Thyroid gland (tissue), 4 donors: Measurements from ENCODE around the gene GPR107. TPM values are rescaled to one million over a fixed set of nuclear protein-coding genes. Genes with fewer than 3 reads are reported as not detected.

ENCODE experiments used
- DNase-seq, 2 donors: peaks; one replicate each; pipeline ENCODE4 v3.0.0-alpha.2; 2019
- H3K27ac ChIP-seq, 3 donors: fragments of 200-600 bp; sonication (generic); 1 replicate in 2 of 3; 2 replicates in 1 of 3; pipeline ENCODE4 v1.5.1; 2016 to 2019; ENCODE audit warnings: mild to moderate bottlenecking in 1 of 3, moderate library complexity in 1 of 3
- H3K27me3 ChIP-seq: fragments of 200-600 bp; sonication (generic); one replicate; pipeline ENCODE4 v1.5.1; 2019
- H3K36me3 ChIP-seq, 2 donors: fragments of 200-600 bp; sonication (generic); one replicate each; pipeline ENCODE4 v1.5.1; 2016 to 2019
- H3K4me1 ChIP-seq, 2 donors: fragments of 200-600 bp; sonication (generic); one replicate each; pipeline ENCODE4 v1.5.1; 2017 to 2019
- H3K4me3 ChIP-seq, 3 donors: fragments of 200-600 bp; sonication (generic); replicated peaks in 1 of 3; 1 replicate in 2 of 3; 2 replicates in 1 of 3; pipeline ENCODE4 v1.5.1; 2016; ENCODE audit warnings: mild to moderate bottlenecking in 1 of 3
- H3K9me3 ChIP-seq: fragments of 200-600 bp; sonication (generic); one replicate; pipeline ENCODE4 v1.5.1; 2017
- POLR2A ChIP-seq, 2 donors: fragments of 450-650 bp; IDR thresholded peaks; one replicate each; pipeline ENCODE4 v1.6.1; 2017; ENCODE audit warnings: antibody characterized with exemption in 2 of 2, mild to moderate bottlenecking in 2 of 2, moderate library complexity in 1 of 2
- WGBS, 2 donors: methylation state at CpG; one replicate each; pipeline ENCODE4 v1.1.5; 2017; 5-methylcytosine and 5-hydroxymethylcytosine counted together
- intact Hi-C: fragments of 100-400 bp; cut with DNase I; formaldehyde crosslinking; loops from one replicate; pipeline ENCODE4 v1.15.1; 2023
- total RNA-seq, 4 donors: library from RNA; depleted of rRNA; stranded (reverse); fragments of >200 nt; gene quantifications; one replicate each; pipeline ENCODE4 v1.2.3, GENCODE V29; 2016
- TF ChIP-seq, protein P1 (sequence below), 6 experiments: fragments of 200-600 bp in 3 of 6; fragments of 450-650 bp in 3 of 6; sonication (generic) in 3 of 6; IDR thresholded peaks; one replicate each; pipeline ENCODE4 v1.5.1; 2016 to 2019; ENCODE audit warnings: antibody characterized with exemption in 6 of 6, mild to moderate bottlenecking in 2 of 6, inconsistent platforms in 1 of 6, moderate library complexity in 1 of 6

Gene GPR107
- total RNA-seq, 4 donors from 2014 or later, result 43.5 to 65.6 (median 58.7) TPM

DNA sequence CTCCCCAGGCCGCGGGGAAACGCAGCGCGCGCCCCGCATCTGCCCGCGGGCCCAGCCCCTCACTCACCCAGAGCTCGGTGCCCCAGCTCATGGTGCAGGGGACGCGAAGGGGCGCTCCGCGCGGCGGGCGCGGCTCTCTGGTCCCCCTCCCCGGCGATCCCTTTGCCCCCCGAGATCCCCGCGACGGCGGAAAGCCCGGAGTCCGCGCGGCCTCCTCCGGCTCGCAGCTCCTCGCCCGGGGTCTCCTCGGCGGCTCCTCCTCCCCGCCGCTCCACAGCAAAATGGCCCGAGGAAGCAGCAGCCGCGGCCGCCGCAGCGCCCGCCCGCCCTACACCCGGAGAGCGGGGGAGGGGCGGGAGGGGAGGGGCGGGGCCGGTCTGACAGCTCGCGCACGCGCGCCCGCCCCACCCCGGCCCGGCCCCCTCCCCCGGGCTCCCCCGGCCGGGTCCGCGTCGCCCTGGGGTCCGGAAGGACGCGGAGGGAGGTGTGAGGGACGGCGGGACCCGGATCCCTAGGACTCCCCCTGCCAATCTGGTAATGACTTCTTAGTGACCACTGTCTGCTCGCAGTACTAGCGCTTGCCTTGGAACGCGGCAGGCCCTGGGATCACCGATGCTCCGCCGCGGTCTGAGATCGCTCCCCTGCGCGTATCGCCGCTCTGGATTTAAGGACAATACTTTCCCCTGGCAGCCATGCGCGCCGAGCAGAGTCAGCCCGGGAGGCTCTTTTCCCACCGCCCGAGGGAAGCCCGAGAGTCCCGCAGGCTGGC, 10.6 kb upstream of the GPR107 start, which contains the start of gene FNBP1:
Gene FNBP1, minus strand, starts transcription at position 305 of the 769 bp plus-strand sequence. Its CDS starts 214 bp downstream, at position 91.
- Histone ChIP-seq H3K9me3 (no peaks in the 10 kb centered on the region), H3K27ac (peak within 1 kb of the TSS; percentile 96 to 99 (median 98)), H3K4me3 (peak within 1 kb of the TSS; percentile 63 to 89 (median 88)), H3K4me1 (peaks cover 33 to 42% of the 10 kb centered on the region in 2 donors), H3K36me3 (no peaks in the 10 kb centered on the region), H3K27me3 (no peaks in the 10 kb centered on the region)
- TF ChIP-seq POLR2A (IDR thresholded peaks at IDR 0.05), result peak; percentile 81 to 93
- TF ChIP-seq, protein P1, sequence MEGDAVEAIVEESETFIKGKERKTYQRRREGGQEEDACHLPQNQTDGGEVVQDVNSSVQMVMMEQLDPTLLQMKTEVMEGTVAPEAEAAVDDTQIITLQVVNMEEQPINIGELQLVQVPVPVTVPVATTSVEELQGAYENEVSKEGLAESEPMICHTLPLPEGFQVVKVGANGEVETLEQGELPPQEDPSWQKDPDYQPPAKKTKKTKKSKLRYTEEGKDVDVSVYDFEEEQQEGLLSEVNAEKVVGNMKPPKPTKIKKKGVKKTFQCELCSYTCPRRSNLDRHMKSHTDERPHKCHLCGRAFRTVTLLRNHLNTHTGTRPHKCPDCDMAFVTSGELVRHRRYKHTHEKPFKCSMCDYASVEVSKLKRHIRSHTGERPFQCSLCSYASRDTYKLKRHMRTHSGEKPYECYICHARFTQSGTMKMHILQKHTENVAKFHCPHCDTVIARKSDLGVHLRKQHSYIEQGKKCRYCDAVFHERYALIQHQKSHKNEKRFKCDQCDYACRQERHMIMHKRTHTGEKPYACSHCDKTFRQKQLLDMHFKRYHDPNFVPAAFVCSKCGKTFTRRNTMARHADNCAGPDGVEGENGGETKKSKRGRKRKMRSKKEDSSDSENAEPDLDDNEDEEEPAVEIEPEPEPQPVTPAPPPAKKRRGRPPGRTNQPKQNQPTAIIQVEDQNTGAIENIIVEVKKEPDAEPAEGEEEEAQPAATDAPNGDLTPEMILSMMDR (IDR thresholded peaks at IDR 0.05), result no peak
- intact Hi-C loops, result loop anchor here (5.0 kb wide), 1 partner anchor 156 kb away; no protein-coding TSS in a partner anchor
- DNase-seq, result peak; percentile 82
- WGBS, 2 donors, result 0% methylated on average over 8 to 12 of the region's 92 CpGs

GRCh38 chr9:130043654-130044623, 9.8 kb upstream of the GPR107 start:
- peak overlapping the region; percentile 45 to 89 (median 63) for H3K4me3 ChIP-seq
- peak in 1 of 2 donors; percentile 36 for TF ChIP-seq POLR2A (IDR thresholded peaks at IDR 0.05)
- TF ChIP-seq, protein P1 (IDR thresholded peaks at IDR 0.05), result peak in 2 of 6 experiments; percentile 28
- intact Hi-C loops, result loop anchor here (5.0 kb wide), 1 partner anchor 157 kb away; no protein-coding TSS in a partner anchor
- peaks cover 31 to 42% of the 10 kb centered on the region in 2 donors for H3K4me1 ChIP-seq
- H3K36me3 ChIP-seq, result no peaks in the 10 kb centered on the region
- peak; percentile 82 to 84 for DNase-seq
- WGBS, 2 donors, result 29 to 52% methylated on average over 21 to 37 of the region's 37 CpGs
- no peaks in the 10 kb centered on the region for H3K27me3 ChIP-seq
- no peaks in the 10 kb centered on the region for H3K9me3 ChIP-seq
- peak overlapping the region; percentile 96 to 99 (median 98) for H3K27ac ChIP-seq

DNA sequence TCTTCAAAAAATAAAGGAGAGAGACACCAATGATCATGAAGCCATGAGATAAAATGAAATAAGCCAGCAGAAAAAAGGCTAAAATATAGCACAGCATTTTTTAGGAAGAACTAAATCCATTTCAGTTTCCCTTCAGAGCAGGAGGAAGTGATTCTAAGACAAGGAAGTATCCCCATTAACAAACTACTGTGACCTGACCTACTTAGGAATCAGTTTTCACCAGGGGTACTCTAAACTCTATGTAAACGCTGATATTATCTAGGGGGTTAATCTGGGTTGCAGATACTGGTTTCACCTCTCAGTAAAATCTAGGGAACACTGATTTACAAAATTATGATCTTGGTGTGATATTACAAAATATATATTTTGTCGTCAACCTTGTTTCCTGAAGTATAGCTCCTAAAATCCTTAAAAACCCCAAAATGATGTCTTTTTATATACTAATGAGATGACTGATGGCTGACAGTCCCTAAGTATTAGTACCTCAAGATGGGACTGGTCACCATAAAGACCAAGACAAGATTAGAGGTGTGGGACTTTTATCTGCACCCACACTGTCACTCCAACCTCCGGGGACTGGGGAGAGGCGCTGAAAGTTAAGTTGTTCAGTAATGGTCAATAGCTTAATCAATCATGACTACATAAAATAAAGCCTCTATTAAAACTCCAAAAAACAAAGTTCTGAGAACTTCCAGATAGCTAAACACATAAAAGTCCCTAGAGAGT, 7.8 kb upstream of the GPR107 start:
- intact Hi-C loops, result no loop called here
- Histone ChIP-seq H3K4me3 (no peak overlapping the region), H3K9me3 (no peaks in the 10 kb centered on the region), H3K4me1 (peaks cover 36 to 48% of the 10 kb centered on the region in 2 donors), H3K27ac (peak overlapping the region; percentile 96 to 99 (median 98)), H3K27me3 (no peaks in the 10 kb centered on the region), H3K36me3 (no peaks in the 10 kb centered on the region)
- TF ChIP-seq, protein P1 (IDR thresholded peaks at IDR 0.05), result no peak
- no peak for TF ChIP-seq POLR2A (IDR thresholded peaks at IDR 0.05)
- 77 to 85% methylated on average over 4 of the region's 4 CpGs for WGBS, 2 donors
- no peak for DNase-seq

DNA sequence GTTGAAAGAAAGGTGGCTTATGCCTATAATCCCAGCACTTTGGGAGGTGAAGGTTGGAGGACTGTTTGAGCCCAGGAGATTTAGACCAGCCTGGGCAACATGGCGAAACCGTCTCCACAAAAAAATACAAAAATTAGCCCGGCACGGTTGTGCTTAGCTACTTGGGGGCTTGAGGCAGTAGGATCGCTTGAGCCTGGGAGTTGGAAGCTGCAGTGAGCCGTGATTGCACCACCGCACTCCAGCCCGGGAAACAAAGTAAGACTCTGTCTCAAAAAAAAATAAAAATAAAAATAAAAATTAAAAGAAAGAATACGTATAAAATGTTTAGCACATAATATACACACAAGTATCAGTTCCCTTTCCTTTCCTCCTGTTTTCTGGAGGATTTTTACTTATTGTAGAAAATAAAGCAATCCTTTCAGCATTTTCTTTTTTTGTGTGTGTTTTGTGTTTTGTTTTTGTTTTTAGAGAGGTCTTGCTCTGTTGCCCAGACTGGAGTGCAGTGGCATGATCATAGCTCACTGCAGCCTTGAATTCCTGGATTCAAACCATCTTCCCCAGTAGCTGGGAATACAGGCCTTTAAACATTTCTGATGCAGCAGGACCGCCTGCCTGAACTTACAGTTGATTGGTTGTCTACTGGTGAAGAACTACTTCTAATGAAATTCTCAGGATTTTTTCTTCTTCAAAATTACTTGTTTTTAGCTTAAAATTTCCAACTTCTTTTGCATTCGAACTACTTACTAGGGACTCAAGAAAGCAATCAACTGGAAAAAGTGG, 4.1 kb upstream of the GPR107 start:
- peak; percentile 58 to 63 for DNase-seq
- H3K4me3 ChIP-seq, result no peak overlapping the region
- no peaks in the 10 kb centered on the region for H3K27me3 ChIP-seq
- peak overlapping the region; percentile 86 to 98 (median 91) for H3K27ac ChIP-seq
- WGBS, 2 donors, result 40 to 43% methylated on average over 11 of the region's 11 CpGs
- TF ChIP-seq, protein P1 (IDR thresholded peaks at IDR 0.05), result no peak
- TF ChIP-seq POLR2A (IDR thresholded peaks at IDR 0.05), result no peak
- no peaks in the 10 kb centered on the region for H3K36me3 ChIP-seq
- intact Hi-C loops, result no loop called here
- no peaks in the 10 kb centered on the region for H3K9me3 ChIP-seq
- peaks cover 47 to 54% of the 10 kb centered on the region in 2 donors for H3K4me1 ChIP-seq
